Measurements from ENCODE around the gene TYROBP. TPM values are rescaled to one million over a fixed set of nuclear protein-coding genes. Genes with fewer than 3 reads are reported as not detected.
"Not testable (repeated sequence)": the region's sequence is repeated elsewhere in the genome, so short reads cannot be mapped to it uniquely, and the experiment has no call there.

Gene TYROBP
- total RNA-seq, 1 donor from 2014 or later, result 68.5 TPM

DNA sequence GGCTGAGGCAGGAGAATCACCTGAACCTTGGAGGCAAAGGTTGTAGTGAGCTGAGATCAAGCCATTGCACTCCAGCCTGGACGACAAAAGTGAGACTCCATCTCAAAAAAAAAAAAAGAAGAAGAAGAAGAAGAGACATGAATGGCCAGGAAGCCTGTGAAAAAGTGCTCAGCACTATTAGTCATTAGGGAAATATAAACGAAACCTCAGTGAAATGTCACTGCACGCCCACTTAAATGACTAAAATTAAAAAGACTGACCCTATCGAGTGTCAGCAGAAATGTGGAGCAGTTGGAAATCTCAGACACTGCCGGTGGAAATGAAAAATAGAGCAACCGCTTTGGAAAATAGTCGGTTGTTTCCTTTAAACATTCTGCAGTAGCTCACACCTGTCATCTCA, 5.5 kb upstream of the TYROBP start:
- H3K27ac ChIP-seq, result no peak overlapping the region
- H3K4me3 ChIP-seq, result no peak overlapping the region
- no peak for DNase-seq (ENCODE audit: extremely low spot score in 2 of 2)
- intact Hi-C loops (cut with DNase I), result no loop called here
- H3K4me1 ChIP-seq, result no peaks in the 10 kb centered on the region
- no peaks in the 10 kb centered on the region for H3K27me3 ChIP-seq
- no peaks in the 10 kb centered on the region for H3K36me3 ChIP-seq
- TF ChIP-seq POLR2AphosphoS5 (IDR thresholded peaks at IDR 0.05; ENCODE audit: insufficient read depth in 1 of 2, low read depth in 1 of 2) (no peak), POLR2A (IDR thresholded peaks at IDR 0.05) (no peak)
- TF ChIP-seq, protein P1, sequence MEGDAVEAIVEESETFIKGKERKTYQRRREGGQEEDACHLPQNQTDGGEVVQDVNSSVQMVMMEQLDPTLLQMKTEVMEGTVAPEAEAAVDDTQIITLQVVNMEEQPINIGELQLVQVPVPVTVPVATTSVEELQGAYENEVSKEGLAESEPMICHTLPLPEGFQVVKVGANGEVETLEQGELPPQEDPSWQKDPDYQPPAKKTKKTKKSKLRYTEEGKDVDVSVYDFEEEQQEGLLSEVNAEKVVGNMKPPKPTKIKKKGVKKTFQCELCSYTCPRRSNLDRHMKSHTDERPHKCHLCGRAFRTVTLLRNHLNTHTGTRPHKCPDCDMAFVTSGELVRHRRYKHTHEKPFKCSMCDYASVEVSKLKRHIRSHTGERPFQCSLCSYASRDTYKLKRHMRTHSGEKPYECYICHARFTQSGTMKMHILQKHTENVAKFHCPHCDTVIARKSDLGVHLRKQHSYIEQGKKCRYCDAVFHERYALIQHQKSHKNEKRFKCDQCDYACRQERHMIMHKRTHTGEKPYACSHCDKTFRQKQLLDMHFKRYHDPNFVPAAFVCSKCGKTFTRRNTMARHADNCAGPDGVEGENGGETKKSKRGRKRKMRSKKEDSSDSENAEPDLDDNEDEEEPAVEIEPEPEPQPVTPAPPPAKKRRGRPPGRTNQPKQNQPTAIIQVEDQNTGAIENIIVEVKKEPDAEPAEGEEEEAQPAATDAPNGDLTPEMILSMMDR (IDR thresholded peaks at IDR 0.05), result no peak
- H3K9me3 ChIP-seq, result no peaks in the 10 kb centered on the region

DNA sequence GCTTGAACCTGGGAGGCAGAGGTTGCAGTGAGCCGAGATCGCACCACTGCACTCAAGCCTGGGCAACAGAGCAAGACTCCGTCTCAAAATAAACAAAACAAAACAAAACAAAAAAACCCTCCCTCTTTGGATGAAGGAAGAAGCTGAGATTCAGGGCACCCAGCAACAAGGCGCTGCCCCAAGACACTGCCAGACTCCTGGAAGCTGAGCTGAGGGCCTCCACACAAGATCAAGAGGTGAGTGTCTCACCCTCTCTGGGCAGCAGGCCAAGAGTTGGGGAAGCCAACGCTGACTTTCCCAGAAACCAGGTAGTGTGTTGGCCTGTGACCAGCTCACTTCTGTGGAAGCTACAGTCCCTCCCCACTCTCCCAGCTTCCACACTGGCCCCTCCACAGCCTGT, 3.7 kb upstream of the TYROBP start:
- intact Hi-C loops (cut with DNase I), result no loop called here
- H3K4me1 ChIP-seq, result no peaks in the 10 kb centered on the region
- H3K27ac ChIP-seq, result no peak overlapping the region
- no peaks in the 10 kb centered on the region for H3K36me3 ChIP-seq
- TF ChIP-seq, protein P1 (IDR thresholded peaks at IDR 0.05), result no peak
- TF ChIP-seq POLR2AphosphoS5 (IDR thresholded peaks at IDR 0.05; ENCODE audit: insufficient read depth in 1 of 2, low read depth in 1 of 2), result no peak
- TF ChIP-seq POLR2A (IDR thresholded peaks at IDR 0.05), result no peak
- no peaks in the 10 kb centered on the region for H3K9me3 ChIP-seq
- H3K27me3 ChIP-seq, result no peaks in the 10 kb centered on the region
- H3K4me3 ChIP-seq, result no peak overlapping the region
- no peak for DNase-seq (ENCODE audit: extremely low spot score in 2 of 2)

DNA sequence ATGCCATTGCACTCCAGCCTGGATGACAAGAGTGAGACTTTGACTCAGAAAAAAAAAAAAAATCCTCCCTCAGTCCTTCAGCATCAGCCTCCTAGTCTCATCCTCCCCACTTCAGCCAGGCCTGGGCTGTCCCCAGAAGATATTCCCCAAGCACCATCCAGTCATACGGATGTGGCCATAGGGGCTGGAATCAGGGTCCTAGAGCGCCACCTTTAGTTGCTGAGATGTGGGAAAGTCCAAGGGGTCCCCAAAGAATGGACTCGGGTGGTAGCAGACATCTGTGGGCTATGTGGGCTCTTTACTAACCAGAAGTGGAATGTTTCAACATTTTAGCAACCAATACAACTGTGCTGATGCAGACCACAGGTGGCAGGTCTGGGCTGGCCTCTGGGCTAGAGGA, 3.1 kb upstream of the TYROBP start:
- Histone ChIP-seq H3K4me1 (no peaks in the 10 kb centered on the region), H3K36me3 (no peaks in the 10 kb centered on the region), H3K27me3 (no peaks in the 10 kb centered on the region), H3K4me3 (no peak overlapping the region), H3K27ac (no peak overlapping the region), H3K9me3 (no peaks in the 10 kb centered on the region)
- DNase-seq (ENCODE audit: extremely low spot score in 2 of 2), result no peak
- TF ChIP-seq POLR2A (IDR thresholded peaks at IDR 0.05) (no peak), POLR2AphosphoS5 (IDR thresholded peaks at IDR 0.05; ENCODE audit: insufficient read depth in 1 of 2, low read depth in 1 of 2) (no peak)
- TF ChIP-seq, protein P1 (IDR thresholded peaks at IDR 0.05), result no peak
- intact Hi-C loops (cut with DNase I), result no loop called here

DNA sequence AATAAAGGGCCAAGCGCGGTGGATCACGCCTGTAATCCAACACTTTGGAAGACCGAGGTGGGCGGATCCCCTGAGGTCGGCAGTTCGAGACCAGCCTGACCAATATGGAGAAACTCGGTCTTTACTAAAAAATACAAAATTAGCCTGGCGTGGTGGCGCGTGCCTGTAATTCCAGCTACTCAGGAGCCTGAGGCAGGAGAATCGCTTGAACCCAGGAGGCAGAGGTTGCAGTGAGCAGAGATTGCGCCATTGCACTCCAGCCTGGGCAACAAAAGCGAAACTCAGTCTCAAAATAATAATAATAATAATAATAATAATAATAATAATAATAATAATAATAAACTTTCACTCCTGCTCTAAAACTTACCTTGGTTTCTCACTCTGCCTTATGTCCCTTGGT, 2.3 kb upstream of the TYROBP start:
- H3K36me3 ChIP-seq; H3K9me3 ChIP-seq; H3K4me3 ChIP-seq; H3K27me3 ChIP-seq; H3K27ac ChIP-seq; H3K4me1 ChIP-seq; DNase-seq (ENCODE audit: extremely low spot score in 2 of 2); intact Hi-C loops (cut with DNase I): not testable (repeated sequence)

DNA sequence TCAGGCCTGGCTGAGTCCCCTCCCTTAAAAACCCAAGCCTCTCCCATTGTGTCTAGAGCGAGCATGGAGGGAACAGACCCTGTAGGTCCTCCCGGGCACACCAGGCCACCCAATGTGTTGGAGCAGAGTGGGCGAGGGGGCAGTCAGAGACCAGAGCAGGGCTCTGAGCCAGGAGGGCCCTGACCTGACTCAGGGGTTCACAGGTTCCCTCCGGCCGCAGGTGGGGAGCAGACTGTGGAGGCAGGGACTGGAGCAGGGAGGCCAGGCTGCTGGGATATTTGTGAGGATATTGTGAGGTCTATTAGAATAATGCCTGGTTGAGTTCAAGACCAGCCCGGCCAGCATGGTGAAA, 1.6 kb upstream of the TYROBP start:
- no peak for TF ChIP-seq POLR2A (IDR thresholded peaks at IDR 0.05)
- TF ChIP-seq, protein P1 (IDR thresholded peaks at IDR 0.05), result no peak
- no peak for TF ChIP-seq POLR2AphosphoS5 (IDR thresholded peaks at IDR 0.05; ENCODE audit: insufficient read depth in 1 of 2, low read depth in 1 of 2)
- intact Hi-C loops (cut with DNase I), result no loop called here
- H3K4me1 ChIP-seq, result no peaks in the 10 kb centered on the region
- no peak for DNase-seq (ENCODE audit: extremely low spot score in 2 of 2)
- H3K4me3 ChIP-seq, result no peak overlapping the region
- H3K27me3 ChIP-seq, result no peaks in the 10 kb centered on the region
- H3K27ac ChIP-seq, result no peak overlapping the region
- H3K36me3 ChIP-seq, result no peaks in the 10 kb centered on the region
- no peaks in the 10 kb centered on the region for H3K9me3 ChIP-seq
